ENCODE measurements around the gene GULP1. TPM values are rescaled to one million over a fixed set of nuclear protein-coding genes. Genes with fewer than 3 reads are reported as not detected.
"Not testable (repeated sequence)": the region's sequence is repeated elsewhere in the genome, so short reads cannot be mapped to it uniquely, and the experiment has no call there.

Gene GULP1
- total and polyA plus RNA-seq, 3 donors from 2014 or later: 76.2 to 90.3 (median 78.5) TPM

GRCh38 chr2:188529710-188530109 lies 238.0 kb downstream of the GULP1 start:
- TF ChIP-seq POLR2A (IDR thresholded peaks at IDR 0.05): no peak
- no peak for TF ChIP-seq CTCF (IDR thresholded peaks at IDR 0.05)
- H3K27me3 ChIP-seq: no peaks in the 10 kb centered on the region
- 83 to 95% methylated on average over 1 of the region's 1 CpG for WGBS, 2 donors
- no peaks in the 10 kb centered on the region for H3K9me3 ChIP-seq
- H3K4me1 ChIP-seq: peaks cover 5% of the 10 kb centered on the region
- H3K27ac ChIP-seq: no peak overlapping the region
- intact Hi-C loops (cut with DNase I; ENCODE audit: low total_unique reads): no loop called here
- H3K36me3 ChIP-seq (ENCODE audit: low read depth, missing control alignments): no peaks in the 10 kb centered on the region
- no peak overlapping the region for H3K4me3 ChIP-seq
- no peak for DNase-seq

GRCh38 chr2:188534875-188535274 lies 243.2 kb downstream of the GULP1 start:
- no peaks in the 10 kb centered on the region for H3K36me3 ChIP-seq (ENCODE audit: low read depth, missing control alignments)
- TF ChIP-seq CTCF (IDR thresholded peaks at IDR 0.05) (no peak), POLR2A (IDR thresholded peaks at IDR 0.05) (no peak)
- no peak overlapping the region for H3K27ac ChIP-seq
- H3K9me3 ChIP-seq: no peaks in the 10 kb centered on the region
- no peaks in the 10 kb centered on the region for H3K4me1 ChIP-seq
- WGBS, 2 donors: 89 to 96% methylated on average over 2 of the region's 2 CpGs
- no peak for DNase-seq
- no peak overlapping the region for H3K4me3 ChIP-seq
- intact Hi-C loops (cut with DNase I; ENCODE audit: low total_unique reads): no loop called here
- no peaks in the 10 kb centered on the region for H3K27me3 ChIP-seq

- intact Hi-C loops (cut with DNase I; ENCODE audit: low total_unique reads): no loop called here
- Histone ChIP-seq H3K27ac (no peak overlapping the region), H3K27me3 (no peaks in the 10 kb centered on the region), H3K4me1 (no peaks in the 10 kb centered on the region), H3K4me3 (no peak overlapping the region), H3K9me3 (no peaks in the 10 kb centered on the region), H3K36me3 (ENCODE audit: low read depth, missing control alignments) (no peaks in the 10 kb centered on the region)
- WGBS, 2 donors: 88 to 92% methylated on average over 3 of the region's 3 CpGs
- no peak for DNase-seq
- TF ChIP-seq CTCF (IDR thresholded peaks at IDR 0.05) (no peak), POLR2A (IDR thresholded peaks at IDR 0.05) (no peak)
Measured at GRCh38 chr2:188551671-188552070, 260.0 kb downstream of the GULP1 start.

GRCh38 chr2:188557081-188557480 lies 265.4 kb downstream of the GULP1 start:
- no peaks in the 10 kb centered on the region for H3K4me1 ChIP-seq

GRCh38 chr2:188559455-188559854 lies 267.8 kb downstream of the GULP1 start:
- H3K4me3 ChIP-seq; H3K27me3 ChIP-seq; intact Hi-C loops (cut with DNase I; ENCODE audit: low total_unique reads); H3K27ac ChIP-seq; H3K36me3 ChIP-seq (ENCODE audit: low read depth, missing control alignments); DNase-seq; H3K9me3 ChIP-seq; H3K4me1 ChIP-seq: not testable (repeated sequence)
- WGBS, 2 donors: 98 to 100% methylated on average over 2 of the region's 2 CpGs

More at GRCh38 chr2:188557081-188557480, 265.4 kb downstream of the GULP1 start:
- 94 to 100% methylated on average over 1 of the region's 1 CpG for WGBS, 2 donors
- DNase-seq: no peak
- no peak overlapping the region for H3K4me3 ChIP-seq
- intact Hi-C loops (cut with DNase I; ENCODE audit: low total_unique reads): no loop called here
- no peaks in the 10 kb centered on the region for H3K27me3 ChIP-seq
- H3K36me3 ChIP-seq (ENCODE audit: low read depth, missing control alignments): no peaks in the 10 kb centered on the region
- no peak overlapping the region for H3K27ac ChIP-seq
- TF ChIP-seq POLR2A (IDR thresholded peaks at IDR 0.05): no peak
- no peak for TF ChIP-seq CTCF (IDR thresholded peaks at IDR 0.05)
- no peaks in the 10 kb centered on the region for H3K9me3 ChIP-seq

All from testis (tissue), 3 donors.